Smooth muscle cell (in vitro differentiated cells): ENCODE measurements around the gene LAMC3. TPM values are rescaled to one million over a fixed set of nuclear protein-coding genes. Genes with fewer than 3 reads are reported as not detected.
"Not testable (repeated sequence)": the region's sequence is repeated elsewhere in the genome, so short reads cannot be mapped to it uniquely, and the experiment has no call there.

Experiments
- DNase-seq: peaks from one replicate; lab custom pipeline; 2025; ENCODE audit not compliant: unreplicated experiment; lab: John Stamatoyannopoulos, UW
- H2AFZ ChIP-seq: fragments of 200-600 bp; sonication (generic); 2 replicates; pipeline ENCODE4 v1.6.0; 2016; ENCODE audit warnings: antibody characterized with exemption, low read depth, mild to moderate bottlenecking
- H3F3A ChIP-seq: fragments of 200-600 bp; sonication (generic); 2 replicates; pipeline ENCODE4 v1.6.0; 2017; ENCODE audit warnings: antibody characterized with exemption, low read depth
- H3K27ac ChIP-seq: fragments of 200-600 bp; sonication (generic); 2 replicates; pipeline ENCODE4 v1.5.1; 2016; ENCODE audit warnings: low read depth, mild to moderate bottlenecking
- H3K27me3 ChIP-seq: fragments of 200-600 bp; sonication (generic); 2 replicates; pipeline ENCODE4 v1.6.1; 2016; ENCODE audit warnings: low read depth, mild to moderate bottlenecking
- H3K36me3 ChIP-seq: fragments of 200-600 bp; sonication (generic); 2 replicates; pipeline ENCODE4 v1.5.1; 2016; ENCODE audit warnings: low read depth
- H3K4me1 ChIP-seq: fragments of 200-600 bp; sonication (generic); 2 replicates; pipeline ENCODE4 v1.5.1; 2016; ENCODE audit warnings: low read depth
- H3K4me2 ChIP-seq: fragments of 200-600 bp; sonication (generic); 2 replicates; pipeline ENCODE4 v1.6.0; 2016; ENCODE audit warnings: mild to moderate bottlenecking
- H3K4me3 ChIP-seq: fragments of 200-600 bp; sonication (generic); 2 replicates; pipeline ENCODE4 v1.5.1; 2016; ENCODE audit warnings: mild to moderate bottlenecking
- H3K79me2 ChIP-seq: fragments of 200-600 bp; sonication (generic); 2 replicates; pipeline ENCODE4 v1.6.0; 2016; ENCODE audit warnings: low read depth, mild to moderate bottlenecking
- H3K9ac ChIP-seq: fragments of 200-600 bp; sonication (generic); 2 replicates; pipeline ENCODE4 v1.6.0; 2016; ENCODE audit warnings: low read depth
- H3K9me3 ChIP-seq: fragments of 200-600 bp; sonication (generic); replicated peaks from 2 replicates; pipeline ENCODE4 v1.5.1; 2016; ENCODE audit warnings: low read depth
- H4K20me1 ChIP-seq: fragments of 200-600 bp; sonication (generic); 2 replicates; pipeline ENCODE4 v1.6.0; 2016; ENCODE audit warnings: low read depth
- WGBS: methylation state at CpG from one replicate; pipeline ENCODE4 v1.1.7; 2016; ENCODE audit warnings: low lambda C conversion rate; 5-methylcytosine and 5-hydroxymethylcytosine counted together
- polyA plus RNA-seq: library from polyadenylated mRNA; unstranded; fragments of >200 nt; fragmentation: Nextera tagmentation; extraction: Ambion mirVana; gene quantifications from 2 replicates; pipeline ENCODE4 v1.2.1, GENCODE V29; 2016
- total RNA-seq: library from RNA; depleted of rRNA; stranded (reverse); fragments of >200 nt; gene quantifications from 2 replicates; pipeline ENCODE4 v1.2.3, GENCODE V29; 2014
- TF ChIP-seq, protein P1 (sequence below): fragments of 200-600 bp; sonication (generic); IDR thresholded peaks from 2 replicates; pipeline ENCODE4 v1.5.1; 2017; ENCODE audit warnings: borderline replicate concordance, mild to moderate bottlenecking, antibody characterized with exemption; ENCODE audit not compliant: insufficient read depth, poor library complexity, severe bottlenecking

The LAMC3 gene
- total and polyA plus RNA-seq, 2 experiments from 2014 or later = 21.3 to 72.0 TPM

DNA sequence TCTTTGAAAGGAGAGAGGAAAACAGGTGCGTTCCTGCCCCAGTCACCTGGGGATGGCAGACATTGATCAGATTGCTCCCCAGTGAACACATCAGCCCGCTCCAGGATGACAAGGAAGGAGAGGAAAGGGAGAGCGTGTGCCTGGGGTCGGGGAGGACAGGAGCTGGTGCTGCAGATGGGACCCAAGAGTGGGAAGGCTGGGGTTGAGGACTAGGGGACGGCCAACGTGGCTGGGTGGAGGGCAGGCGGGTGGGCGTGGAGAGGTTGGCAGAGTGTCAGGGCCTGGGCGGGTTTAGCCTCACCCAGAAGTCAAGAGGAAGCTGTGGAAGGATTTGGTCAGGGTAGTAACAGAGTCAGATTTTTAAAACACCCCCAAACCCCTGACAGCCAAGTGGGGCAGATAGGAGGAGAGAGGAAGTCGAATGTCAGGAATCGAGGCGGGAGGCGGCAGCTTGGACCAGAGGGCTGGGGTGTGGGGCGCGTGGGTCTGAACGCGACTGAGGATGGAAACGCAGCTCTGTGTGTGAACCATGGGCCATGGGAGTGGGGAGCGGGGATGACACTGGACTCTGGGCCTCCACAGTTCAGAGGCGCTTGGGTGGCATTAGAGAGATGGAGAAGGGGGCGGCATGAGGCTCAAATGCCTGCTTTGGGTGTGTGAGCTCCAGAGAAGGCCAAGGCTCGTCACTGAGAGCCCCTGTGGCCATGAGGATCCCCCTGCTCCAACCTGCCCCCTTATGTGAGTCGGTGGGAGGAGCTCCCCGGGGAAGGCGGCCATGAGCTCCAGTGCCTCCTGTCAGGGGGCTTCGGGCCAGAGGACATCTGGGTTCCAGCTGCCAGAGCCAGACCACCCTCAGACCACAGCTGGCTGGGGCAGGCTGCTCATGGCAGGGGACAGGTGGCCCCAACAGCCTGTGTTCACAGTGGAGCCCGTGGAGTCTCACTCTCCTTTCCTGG, 24.6 kb downstream of the LAMC3 start:
- H3K4me1 ChIP-seq = peaks cover 5% of the 10 kb centered on the region
- H3F3A ChIP-seq = peaks cover 5% of the 10 kb centered on the region

GRCh38 chr9:131034268-131034667, 25.3 kb downstream of the LAMC3 start:
- Histone ChIP-seq H3F3A (peaks cover 5% of the 10 kb centered on the region), H3K9me3 (no peaks in the 10 kb centered on the region), H3K4me3 (no peak overlapping the region), H4K20me1 (no peaks in the 10 kb centered on the region), H3K4me2 (no peak overlapping the region), H3K27ac (no peak overlapping the region), H2AFZ (no peak overlapping the region), H3K36me3 (no peaks in the 10 kb centered on the region), H3K27me3 (no peaks in the 10 kb centered on the region), H3K79me2 (no peaks in the 10 kb centered on the region), H3K4me1 (peaks cover 5% of the 10 kb centered on the region), H3K9ac (no peak overlapping the region)
- DNase-seq = no peak
- TF ChIP-seq, protein P1, sequence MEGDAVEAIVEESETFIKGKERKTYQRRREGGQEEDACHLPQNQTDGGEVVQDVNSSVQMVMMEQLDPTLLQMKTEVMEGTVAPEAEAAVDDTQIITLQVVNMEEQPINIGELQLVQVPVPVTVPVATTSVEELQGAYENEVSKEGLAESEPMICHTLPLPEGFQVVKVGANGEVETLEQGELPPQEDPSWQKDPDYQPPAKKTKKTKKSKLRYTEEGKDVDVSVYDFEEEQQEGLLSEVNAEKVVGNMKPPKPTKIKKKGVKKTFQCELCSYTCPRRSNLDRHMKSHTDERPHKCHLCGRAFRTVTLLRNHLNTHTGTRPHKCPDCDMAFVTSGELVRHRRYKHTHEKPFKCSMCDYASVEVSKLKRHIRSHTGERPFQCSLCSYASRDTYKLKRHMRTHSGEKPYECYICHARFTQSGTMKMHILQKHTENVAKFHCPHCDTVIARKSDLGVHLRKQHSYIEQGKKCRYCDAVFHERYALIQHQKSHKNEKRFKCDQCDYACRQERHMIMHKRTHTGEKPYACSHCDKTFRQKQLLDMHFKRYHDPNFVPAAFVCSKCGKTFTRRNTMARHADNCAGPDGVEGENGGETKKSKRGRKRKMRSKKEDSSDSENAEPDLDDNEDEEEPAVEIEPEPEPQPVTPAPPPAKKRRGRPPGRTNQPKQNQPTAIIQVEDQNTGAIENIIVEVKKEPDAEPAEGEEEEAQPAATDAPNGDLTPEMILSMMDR = no peak
- 98% methylated on average over 14 of the region's 14 CpGs for WGBS

More for the DNA sequence above, 24.6 kb downstream of the LAMC3 start:
- Histone ChIP-seq H3K27me3 (no peaks in the 10 kb centered on the region), H3K36me3 (no peaks in the 10 kb centered on the region), H3K9ac (no peak overlapping the region), H2AFZ (no peak overlapping the region), H3K79me2 (no peaks in the 10 kb centered on the region), H3K27ac (no peak overlapping the region), H4K20me1 (no peaks in the 10 kb centered on the region), H3K4me2 (no peak overlapping the region), H3K9me3 (no peaks in the 10 kb centered on the region), H3K4me3 (no peak overlapping the region)
- DNase-seq = no peak
- WGBS = 96% methylated on average over 26 of the region's 27 CpGs
- TF ChIP-seq, protein P1 = no peak

DNA sequence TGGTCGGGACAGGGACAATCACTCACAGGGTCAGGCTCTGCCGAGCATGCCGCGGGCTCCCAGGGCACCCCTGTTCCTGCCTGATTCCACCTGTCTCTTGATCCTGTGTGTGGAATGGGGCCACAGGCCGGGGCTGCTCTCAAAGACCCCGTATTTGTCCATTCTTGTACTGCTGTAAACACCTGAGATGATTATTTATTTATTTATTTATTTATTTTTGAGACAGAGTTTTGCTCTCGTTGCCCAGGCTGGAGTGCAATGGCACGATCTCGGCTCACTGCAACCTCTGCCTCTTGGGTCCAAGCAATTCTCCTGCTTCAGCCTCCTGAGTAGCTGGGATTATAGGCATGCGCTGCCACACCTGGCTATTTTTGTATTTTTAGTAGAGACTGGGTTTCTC, 25.8 kb downstream of the LAMC3 start:
- H3K27me3 ChIP-seq, H3K4me2 ChIP-seq, H3K9ac ChIP-seq, H2AFZ ChIP-seq, H3K36me3 ChIP-seq, H3K4me1 ChIP-seq, H3F3A ChIP-seq, H3K9me3 ChIP-seq, H3K79me2 ChIP-seq, H3K4me3 ChIP-seq, H4K20me1 ChIP-seq, H3K27ac ChIP-seq, DNase-seq: not testable (repeated sequence)
- WGBS = 94% methylated on average over 10 of the region's 10 CpGs

- Histone ChIP-seq H3K4me1 (peaks cover 5% of the 10 kb centered on the region), H3K9me3 (no peaks in the 10 kb centered on the region)
These were observed 26.6 kb downstream of the LAMC3 start for GRCh38 chr9:131035548-131035947.

More at GRCh38 chr9:131035548-131035947, 26.6 kb downstream of the LAMC3 start:
- Histone ChIP-seq H3K36me3 (no peaks in the 10 kb centered on the region), H3K4me3 (no peak overlapping the region), H3K27me3 (no peaks in the 10 kb centered on the region), H3K4me2 (no peak overlapping the region), H3F3A (peaks cover 5% of the 10 kb centered on the region), H4K20me1 (no peaks in the 10 kb centered on the region), H2AFZ (no peak overlapping the region), H3K79me2 (no peaks in the 10 kb centered on the region), H3K27ac (no peak overlapping the region), H3K9ac (no peak overlapping the region)
- WGBS = 97% methylated on average over 3 of the region's 3 CpGs
- TF ChIP-seq, protein P1 = no peak
- no peak for DNase-seq
